Fibroblast of skin of abdomen (primary cell): ENCODE results near the gene NTNG1.
A peak's percentile ranks its signal among the peaks of the same experiment; 100 is the strongest.

Experiments used
- DNase-seq: peaks from one replicate; pipeline ENCODE4 v3.0.0-alpha.2; 2013

NTNG1 gene

DNA sequence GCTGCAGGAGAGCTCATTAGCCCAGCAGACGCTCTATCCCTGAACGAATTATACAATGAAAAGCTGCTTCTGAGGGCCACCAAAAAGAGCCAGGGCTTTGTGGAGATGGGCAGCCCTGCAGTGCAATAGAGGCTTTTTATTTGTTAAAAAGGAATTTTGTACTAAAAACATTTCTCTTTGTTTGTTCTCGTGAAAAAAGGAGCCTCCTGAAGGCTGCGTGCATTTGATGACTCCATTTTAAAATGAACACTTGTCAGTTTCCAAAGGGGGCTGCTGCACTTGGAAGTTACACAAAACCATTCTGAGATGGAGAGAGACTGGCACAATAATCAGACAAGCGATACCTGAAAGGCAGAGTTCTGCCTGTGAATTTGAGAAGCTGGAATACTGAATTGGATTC lies 202.8 kb downstream of the NTNG1 start:
- DNase-seq = no peak

DNA sequence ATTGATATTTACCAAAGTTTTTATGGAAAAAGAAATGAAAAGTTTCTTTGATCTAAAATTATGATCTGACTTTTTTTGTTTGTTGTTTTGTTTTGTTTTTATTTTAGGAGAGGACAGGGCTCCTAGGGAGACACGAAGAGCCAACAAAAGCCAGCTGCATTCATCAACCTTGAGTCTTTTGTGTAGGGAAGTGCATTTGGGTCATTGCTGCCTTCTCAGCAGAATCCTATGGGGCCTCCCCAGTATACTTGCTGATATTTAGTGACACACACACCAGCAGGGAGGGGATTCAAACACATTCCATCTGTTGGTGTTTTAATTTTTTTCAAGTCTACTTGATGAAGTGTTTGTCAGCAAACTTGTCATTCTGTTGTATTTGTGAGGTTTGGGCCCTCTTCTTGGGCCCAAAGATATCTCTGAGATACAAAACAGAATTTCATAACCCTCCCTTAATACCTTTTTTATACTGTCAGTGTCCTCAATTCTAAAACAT lies 203.5 kb downstream of the NTNG1 start:
- DNase-seq = no peak

DNA sequence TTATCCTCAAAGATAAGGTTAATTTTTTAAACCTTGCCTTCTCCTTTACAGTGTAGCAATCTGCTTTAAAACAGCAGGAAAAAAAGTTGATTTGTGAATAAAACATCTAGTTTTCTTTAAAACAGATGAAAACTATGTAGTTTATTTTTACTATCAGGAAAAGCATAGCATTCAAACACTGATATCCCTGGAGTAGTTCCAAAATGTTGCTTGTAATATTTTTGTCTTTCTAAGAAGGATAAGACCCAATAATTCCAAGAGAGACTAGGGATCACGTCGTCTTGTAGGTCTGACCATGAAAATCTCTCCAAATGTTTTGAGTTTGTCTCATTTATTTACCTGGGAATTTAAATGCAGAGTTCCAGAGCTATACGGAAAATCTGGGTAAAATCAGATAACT lies 204.0 kb downstream of the NTNG1 start:
- no peak for DNase-seq

DNA sequence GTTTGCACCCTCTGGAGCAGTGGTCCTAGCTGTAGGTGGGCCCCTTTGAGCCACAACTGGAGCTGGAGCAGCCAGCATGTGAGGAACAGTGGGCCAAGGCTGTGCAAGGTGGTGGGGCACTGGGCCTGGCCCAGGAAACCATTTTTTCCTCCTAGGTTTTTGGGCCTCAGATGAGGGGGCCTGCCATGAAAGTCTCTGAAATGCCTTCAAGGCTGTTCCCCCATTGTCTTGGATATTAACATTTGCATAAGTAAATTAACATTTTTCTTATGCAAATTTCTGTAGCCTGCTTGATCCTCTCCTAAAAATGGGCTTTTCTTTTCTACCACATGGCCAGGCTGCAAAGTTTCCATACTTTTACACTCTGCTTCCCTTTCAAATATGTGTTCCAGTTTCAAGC lies 212.0 kb downstream of the NTNG1 start:
- no peak for DNase-seq

DNA sequence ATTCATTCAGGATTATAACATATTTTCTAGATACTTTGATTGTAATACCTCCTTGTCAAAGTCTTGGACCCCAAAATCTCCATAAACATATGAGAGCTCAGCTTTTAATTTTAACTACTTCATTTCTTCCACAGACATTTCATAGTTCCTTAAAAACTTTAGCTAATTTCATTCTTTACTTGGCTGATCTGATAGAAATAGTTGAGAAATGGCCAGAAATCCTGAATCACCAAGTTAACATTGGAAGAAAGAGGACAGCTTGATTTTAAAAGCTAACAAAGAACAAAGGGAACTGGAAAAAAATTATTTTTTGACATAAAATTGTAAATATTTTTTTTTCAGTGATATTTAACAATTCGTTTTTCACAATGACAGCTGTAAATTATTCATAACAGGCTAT lies 216.5 kb downstream of the NTNG1 start:
- peak; percentile 56 for DNase-seq

DNA sequence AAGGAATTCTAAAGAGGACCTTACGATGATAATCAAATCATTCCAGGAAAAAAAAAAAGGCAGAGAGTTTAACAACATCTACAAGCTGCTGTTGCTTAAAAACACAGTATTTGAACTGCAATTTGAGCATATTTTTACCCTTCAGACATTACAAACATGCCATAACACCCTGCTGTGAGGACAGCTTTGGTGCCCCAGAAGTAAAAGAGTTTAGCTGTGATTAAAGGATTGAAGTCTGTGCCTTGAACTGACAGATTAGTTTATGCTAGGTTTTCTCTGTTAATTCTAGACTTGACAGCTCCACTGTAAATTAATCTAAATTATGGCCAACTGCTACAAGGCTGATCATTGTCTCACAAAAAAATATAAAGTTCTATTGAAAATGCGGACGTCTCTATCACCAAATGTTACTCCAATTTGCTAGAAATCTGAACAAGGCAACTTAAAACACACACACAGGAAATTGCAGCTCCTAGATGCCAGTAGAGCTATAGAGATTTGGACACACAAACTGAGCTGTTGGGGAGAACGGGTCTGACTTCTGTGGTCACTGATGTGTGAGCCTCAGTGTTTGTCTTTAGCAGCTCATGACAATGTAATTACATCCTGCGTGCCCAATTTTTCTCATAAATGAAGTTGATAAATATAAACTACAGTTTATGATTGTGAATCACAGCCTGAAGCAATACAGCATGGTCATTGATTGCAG lies 217.9 kb downstream of the NTNG1 start:
- no peak for DNase-seq

DNA sequence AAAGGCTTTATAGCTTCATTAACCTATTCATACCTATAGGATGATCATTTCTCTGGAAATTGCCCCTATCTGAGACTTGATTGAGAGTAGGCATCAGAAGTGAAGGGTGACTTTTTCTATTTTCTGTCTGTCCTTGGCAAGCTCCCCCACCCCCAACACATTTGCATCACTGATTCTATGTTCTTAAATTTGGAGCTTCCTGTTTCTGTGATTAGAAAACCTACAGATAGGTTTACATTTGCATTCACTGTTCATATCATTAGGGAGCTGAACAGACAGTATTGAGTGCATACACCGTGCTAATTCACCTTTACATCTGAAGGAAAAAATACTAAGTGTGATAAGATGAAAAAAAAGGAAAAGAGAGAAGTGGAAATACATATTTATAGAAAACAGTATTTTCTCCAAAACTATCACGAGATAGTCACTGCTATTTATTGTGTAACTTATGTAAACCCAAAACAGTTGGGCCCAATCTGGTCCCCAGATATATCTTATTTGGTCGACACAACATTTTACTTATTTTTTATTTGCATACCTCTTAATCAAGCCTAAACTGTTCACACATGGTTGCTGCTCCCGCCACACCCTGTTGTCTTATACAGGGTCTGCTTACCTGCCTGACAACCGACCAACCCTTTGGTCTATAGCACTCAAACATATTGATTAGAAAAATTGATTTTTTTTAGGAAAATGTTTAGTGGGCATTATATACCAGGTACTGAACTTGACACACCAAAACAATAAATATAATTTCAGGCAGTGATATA lies 218.8 kb downstream of the NTNG1 start:
- DNase-seq = no peak

DNA sequence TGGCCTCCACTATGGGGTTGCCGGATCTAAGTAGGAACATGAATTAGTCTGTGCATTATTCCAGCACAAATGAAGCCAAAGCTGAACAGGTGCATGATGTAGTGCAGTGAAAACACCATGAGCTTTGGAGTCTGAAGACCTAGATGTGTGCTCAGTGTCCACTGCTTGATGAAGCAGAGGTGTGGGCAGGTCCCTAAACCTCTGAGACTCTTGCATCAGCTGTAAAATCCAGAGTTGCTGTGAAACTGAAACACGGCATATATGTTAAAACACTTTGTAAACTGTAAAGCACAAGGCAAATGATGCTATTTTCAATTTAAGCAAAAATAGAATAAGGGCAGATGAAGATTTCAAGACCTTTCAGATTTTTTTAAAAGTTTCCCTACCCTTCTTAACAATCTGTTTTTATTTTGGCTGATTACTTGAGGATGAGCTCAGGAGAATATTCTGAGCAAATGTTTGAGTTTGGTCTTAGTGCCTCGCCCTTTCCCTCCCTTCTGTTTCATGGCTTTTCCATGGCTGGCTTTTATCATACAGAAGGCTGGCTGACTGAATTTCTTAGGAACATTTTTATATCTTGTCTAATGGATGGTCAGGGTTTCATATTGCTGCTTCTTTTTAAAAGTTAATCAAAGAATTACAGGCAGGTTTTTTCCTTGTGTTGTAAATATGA lies 221.8 kb downstream of the NTNG1 start:
- no peak for DNase-seq

DNA sequence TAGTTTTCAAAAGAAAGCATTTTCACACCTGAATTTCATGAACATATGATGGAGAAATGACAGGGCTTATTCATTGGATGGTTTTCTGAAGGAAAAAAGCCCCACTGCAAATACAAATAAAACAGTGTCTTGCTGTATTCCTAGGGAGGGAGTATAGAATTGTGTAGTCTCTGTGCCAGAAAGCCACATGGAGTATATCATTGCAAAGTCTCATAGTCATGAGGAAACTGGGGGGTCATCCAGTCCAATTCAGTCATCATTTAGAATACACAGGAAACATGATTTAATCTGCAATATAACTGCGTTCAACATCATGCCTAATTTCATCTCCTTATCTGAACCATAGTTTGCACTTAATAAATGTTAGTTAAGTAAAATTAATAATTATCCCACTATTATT lies 222.3 kb downstream of the NTNG1 start:
- no peak for DNase-seq

DNA sequence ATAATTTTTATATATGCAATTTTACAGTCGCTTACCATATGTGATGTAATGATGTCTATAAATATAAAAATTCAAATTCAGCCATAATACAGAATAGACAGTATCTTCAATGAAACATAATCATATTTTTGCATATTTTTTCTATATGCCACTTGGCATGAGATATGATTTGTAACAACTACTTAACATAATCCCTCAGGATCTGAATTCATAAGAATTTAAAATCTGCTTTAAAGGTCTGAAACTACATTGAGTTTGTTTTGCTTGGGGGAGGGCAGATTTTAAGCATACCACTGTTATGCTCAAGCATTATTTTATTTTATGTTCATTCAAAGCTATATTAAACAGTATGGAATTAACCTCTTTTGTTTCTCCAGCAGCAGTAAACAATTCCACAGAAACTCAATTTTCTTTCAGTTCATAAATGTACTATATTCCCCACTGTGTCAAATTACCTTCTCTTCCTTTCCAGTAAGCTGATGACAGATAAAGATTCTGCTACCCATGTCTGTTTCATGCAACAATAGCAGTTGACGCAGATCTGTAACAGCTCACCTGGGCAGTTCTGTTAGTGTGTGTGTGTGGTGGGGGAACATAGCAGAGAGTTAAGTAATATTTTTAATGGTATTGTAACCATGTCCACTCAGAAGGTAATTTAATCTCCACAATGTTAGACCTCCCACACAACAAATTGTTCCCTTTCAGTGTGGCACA lies 224.8 kb downstream of the NTNG1 start:
- DNase-seq = no peak

DNA sequence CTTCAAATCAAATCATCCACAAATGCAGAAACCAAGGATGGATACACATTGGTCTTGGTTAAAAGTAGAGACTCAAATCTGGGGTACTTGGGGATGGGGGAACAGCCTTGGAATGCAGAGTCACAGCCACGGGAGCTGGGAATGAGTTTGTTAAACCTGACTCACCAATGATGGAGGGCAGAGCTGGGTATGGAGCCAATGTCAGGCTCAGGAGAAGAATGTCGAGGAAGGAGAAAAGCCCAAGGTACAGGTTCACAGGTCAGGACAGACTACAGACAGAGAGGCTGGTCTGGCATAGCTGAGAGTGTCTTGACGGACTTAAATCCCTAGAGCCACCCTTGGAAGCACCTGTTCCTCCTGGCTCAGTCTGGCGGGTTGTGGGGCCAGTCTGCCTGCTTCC lies 237.6 kb downstream of the NTNG1 start:
- no peak for DNase-seq

DNA sequence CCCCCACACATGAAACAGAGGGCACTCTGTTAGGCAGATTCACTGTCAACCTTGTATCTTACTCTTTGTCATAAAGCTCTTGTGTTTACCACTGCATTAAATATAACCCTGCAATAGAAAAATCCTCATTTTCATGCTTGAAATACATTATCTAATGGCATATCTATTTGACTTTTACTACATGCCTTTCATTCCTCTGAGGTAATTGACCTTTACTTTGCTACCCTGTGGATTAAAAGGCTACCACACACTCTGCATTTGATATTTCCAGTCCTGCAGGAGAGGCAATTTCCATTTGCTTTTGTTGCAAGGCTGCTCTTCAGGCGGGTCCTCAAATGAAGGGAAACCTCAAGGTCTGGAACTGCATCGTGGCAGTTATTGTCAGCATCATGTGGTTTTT lies 238.0 kb downstream of the NTNG1 start:
- peak; percentile 9 for DNase-seq

DNA sequence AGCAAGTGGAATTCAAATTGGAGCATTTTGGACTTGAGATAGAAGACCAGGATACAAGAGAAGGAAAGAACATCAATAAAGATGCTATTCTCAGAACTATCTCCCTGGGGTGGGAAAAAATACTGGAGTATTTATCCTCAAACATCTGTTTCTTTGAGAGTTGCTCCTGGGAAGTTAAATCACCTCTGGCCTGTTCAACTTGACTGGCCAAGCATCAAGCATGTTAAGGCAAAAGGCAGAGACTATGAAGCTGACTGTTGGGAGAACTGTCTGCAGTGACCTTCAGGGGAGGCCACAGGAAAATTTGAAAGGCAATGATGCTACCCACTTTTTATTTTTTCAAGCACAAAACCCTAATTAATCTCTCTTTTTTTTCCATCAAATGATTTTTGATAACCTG lies 239.0 kb downstream of the NTNG1 start:
- DNase-seq = no peak

DNA sequence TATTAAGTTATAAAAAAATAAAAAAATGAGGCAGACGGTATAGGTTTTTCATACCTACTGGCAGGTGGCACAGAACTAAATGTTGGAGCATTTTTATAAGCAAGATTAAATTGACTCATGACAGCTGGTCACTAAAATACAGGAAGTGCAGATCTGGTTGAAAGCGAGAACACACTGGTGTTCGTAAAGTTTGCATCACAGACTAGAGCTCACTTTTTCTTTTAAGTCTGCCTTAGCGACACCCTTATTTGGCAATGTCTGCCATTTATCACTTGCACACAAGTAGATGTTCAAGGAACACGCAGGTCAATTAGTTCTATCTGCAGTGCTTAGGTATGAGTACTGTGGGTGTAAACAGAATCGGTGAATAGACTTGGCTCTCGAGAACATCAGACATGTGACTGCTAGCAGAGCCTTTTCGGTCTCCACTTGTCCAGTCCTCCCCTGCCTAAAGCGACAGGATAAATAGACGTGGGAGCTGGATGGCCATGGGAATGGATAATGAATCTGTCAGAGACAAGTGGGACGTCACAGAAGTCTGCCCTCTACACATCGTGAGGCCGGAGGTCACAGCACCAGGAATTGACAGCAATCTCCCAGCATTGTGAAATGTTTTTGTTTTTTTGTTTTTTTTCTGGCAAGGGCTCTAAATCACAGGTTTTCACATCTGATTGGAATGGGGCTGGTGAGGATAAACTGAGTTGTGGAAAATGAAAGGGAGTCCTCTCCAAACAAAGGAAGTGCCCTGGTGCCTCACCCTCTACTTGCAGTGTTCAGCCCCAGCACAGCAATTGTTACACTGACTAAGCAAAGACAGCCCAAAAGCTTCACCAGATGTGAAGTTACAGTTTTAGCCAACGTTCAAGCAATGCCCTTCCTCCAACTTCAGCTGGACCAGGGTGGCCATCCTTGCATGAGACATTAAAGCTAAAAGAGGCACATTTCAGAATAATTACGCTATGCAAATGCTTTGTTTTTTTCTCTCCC lies 248.9 kb downstream of the NTNG1 start:
- DNase-seq = no peak

DNA sequence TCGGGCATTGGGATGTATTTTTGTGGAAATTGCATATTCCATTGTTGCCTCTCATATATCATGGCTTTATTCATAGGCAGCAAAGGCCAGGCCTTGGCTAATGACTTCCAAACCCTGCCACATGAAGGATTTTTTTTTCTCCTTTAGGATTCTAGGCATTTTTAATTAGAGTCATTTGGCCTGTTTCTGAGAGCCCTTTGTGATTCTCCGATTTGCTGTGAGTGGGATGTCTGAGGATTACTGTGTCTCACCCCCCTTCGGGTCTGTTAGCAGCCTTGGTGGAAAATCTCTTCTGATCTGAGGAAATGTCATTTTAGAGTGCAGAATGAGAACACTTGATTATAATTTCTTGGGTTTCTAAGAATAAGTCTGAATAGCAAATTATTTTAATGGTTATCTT lies 253.5 kb downstream of the NTNG1 start:
- no peak for DNase-seq

DNA sequence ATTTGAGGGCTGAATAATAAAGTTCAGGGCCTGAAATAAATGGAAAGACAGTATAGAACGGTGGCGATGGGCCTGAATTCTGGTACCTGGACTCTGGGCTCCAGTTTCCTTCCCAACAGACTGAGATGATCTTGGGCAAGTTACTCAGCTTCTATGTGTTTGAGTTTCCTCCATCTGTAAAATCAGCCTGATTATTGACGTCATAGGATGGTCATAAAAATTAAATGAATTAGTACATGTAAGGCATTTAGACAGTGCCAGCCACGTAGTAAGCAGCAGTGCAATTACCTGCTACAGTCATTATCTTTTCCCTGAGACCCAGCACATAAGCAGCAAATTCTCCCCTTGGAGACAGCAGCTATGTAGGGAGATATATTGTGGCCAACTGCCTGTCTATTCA lies 260.9 kb downstream of the NTNG1 start:
- no peak for DNase-seq

DNA sequence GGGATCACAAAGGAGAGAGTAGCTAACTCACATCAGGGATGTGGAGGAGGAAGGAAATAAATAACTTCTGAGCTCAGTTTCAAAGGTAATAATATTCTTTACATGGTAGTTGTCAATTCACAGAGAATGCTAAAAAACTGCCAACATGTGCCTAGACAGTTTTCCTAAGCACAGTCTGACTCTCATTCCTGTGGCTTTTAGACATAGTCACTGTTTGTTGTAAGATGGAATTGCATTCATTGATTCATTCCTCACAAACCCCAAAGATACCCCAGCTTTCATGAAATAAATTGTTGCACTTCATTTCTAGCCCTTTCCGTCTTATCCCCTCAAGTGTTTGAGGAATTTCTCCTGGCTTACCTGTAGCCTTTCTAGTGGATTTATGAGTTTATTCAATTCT lies 263.9 kb downstream of the NTNG1 start:
- peak; percentile 82 for DNase-seq

DNA sequence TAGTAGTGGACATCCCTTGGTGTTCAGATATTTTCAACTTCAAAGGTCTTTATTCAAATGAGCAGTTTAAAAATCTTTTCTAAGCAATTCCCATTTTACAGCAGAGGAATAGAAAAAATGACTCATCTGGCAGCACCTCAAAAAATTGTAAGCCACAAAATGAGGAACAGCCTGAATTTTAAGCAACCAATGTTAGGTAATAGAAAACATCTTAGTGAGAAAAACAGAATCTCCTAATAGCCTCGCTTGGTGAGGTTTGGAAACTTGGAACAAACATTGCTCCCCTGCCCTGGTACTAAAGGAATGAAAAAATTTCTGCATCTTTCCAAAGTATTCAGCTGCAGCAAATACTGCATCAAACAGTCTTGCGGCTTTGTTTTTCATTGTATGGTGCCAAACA lies 264.4 kb downstream of the NTNG1 start:
- peak; percentile 87 for DNase-seq

DNA sequence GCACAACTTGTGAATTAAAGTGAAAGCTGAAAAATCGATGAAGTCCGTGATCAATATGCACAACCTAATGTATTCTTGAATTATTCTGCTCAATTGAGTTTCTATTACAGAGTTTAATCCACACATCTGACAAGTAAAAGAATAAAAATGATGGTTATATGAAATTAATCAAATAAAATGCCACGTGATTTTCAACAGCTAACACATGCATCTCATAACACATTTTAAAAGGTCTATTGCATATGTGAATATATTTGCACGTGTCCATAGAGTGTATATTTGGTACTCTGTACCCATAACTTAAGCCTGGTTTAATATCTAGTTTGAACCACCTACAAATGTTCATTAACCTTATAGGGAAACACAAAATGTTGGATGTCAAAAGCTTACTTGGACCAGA lies 266.2 kb downstream of the NTNG1 start:
- no peak for DNase-seq

DNA sequence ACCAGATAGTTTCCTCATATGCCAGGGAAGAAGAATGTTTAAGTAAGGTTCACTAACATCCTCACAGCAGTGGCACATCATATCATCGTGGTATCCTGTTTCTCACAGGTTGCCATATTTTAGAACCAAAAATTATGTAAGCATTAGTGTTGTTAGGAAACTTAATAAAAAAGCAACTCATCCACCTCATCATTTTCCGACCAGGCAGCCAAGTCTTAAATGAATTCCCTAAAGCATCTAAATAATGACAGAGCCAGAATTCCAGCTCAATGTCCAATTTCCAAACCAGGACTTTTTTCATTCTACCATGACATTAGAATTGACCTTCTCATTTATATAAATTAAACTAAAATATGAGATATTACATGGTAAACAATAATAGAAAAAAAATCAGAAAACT lies 272.7 kb downstream of the NTNG1 start:
- no peak for DNase-seq

DNA sequence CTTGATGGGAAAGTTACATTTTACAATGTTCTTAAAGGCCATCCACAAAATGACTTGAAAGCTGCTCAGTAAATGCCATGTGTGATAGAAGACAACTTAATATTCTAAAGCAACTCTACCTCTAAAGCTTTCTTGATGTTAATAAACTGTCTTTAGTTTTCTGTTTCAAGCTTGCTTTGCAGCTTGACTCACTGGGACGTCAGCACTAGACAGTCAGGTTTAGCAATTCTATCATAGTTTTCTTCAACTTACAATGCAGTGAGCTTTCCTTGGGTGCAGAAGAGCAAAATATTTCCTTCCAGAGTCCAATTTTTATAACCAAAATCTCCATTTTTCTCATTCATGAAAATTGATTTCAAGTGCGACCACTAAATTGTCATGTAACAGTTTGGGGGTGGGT lies 273.1 kb downstream of the NTNG1 start:
- no peak for DNase-seq

DNA sequence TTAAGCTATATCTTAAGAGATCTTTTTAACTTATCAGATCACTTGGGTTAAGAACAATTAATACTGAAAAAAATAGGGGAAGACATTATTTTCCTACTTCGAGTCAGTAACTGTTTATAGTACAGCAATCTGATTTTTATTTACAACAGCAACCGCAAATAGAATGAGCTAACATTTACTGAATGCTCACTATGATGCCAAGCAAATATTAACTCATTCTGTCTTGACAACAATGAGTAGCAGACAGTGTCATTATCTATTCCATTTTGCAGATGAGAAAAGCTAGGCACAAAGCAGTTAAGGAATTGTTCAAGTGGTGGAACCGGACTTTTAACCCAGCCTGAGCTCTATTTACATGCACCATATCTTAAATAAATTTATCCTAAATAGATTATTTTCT lies 273.7 kb downstream of the NTNG1 start:
- no peak for DNase-seq
